GM23338 (cell line): ENCODE data around the gene AKAP9.

Experiments
- EZH2 ChIP-seq: fragments of 200-600 bp; sonication (generic); IDR thresholded peaks from one replicate; pipeline ENCODE4 v1.8.0; 2017; ENCODE audit warnings: antibody characterized with exemption, mild to moderate bottlenecking, low read depth; ENCODE audit not compliant: unreplicated experiment
- EZH2phosphoT487 ChIP-seq: fragments of 200-600 bp; sonication (generic); IDR thresholded peaks from one replicate; pipeline ENCODE4 v1.8.1; 2018; ENCODE audit warnings: antibody characterized with exemption; ENCODE audit not compliant: unreplicated experiment

DNA sequence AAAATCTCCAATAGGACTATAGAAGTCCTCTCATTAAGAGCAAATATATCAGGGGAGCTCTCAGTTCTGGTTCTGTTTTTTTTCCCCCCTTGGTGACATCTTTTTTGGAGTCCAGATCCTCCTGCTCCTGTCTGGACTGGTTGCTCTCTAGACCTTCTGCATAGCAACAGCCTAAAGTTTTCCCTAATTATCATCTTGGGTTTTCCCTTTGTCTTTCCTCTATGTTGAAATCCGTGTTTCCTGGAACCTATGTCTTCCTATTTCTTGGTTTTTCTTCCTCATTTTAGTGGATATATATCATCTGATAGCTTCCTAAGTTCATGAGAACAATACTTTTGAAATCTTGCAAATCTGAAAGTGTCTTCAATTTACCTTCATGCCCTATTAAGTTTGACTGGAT lies 30.5 kb upstream of the AKAP9 start:
- TF ChIP-seq EZH2 (no peak), EZH2phosphoT487 (no peak)
